Kidney tubule cell (primary cell): Measurements from ENCODE around the gene CLDN8.

Experiments
- DNase-seq: peaks from one replicate; pipeline ENCODE4 v3.0.0-alpha.2; 2018; ENCODE audit warnings: low spot score

The CLDN8 gene

DNA sequence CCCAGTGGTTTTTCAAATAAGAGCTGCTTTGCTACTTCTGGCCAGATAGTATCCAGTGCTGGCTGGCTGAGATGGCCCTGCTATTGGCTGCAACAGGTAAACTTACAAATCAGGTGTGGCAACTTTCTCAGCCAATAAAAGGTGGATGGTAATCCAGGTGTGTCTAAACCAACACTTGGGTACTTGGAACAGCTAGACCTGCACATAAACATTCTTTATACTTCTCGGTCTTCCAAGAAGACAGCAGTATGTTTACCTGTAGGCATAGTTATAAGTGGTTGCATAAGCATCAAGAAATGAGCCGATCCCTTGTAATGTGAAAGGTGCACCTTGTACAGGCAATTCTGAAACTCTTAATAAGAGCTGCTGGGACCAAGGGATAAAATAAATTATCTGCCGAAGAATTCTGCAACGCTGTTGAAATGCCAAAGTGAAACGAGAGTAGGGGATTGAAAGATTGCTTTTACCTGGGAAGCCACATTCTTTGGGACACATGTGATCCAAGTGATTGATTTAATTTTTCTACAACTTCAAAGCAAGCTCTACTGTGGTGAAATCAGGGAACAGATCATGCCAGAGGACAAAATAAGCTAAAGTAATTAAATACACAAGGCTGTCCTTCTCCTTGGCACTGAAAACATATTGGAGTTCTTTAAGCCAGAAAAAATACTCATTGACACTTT lies at the start of gene CLDN8:
Gene CLDN8 (minus strand): TSS at position 57 of the 683 bp plus-strand sequence. CDS start 172 bp downstream, outside the sequence.
- DNase-seq, result no peak

DNA sequence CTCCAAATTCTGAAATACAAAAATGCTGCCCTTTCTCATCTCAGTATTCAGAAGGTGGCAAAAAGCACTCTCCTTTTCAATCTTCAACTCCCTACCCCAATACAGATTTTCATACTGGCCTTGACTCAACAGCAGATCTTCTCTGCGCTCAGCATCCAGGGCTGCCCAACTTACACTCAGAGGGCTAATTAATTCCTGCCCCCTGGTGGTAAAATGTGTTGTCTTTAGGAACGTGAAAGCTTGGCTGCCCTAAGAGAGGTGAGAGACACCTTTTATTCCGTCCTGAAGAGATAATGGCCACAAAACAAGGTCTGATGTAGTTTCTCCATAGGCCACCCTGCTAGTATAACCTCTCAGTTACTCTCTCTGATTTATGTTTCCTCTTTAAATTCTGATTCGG lies 41.9 kb upstream of the CLDN8 start:
- peak; percentile 46 for DNase-seq

DNA sequence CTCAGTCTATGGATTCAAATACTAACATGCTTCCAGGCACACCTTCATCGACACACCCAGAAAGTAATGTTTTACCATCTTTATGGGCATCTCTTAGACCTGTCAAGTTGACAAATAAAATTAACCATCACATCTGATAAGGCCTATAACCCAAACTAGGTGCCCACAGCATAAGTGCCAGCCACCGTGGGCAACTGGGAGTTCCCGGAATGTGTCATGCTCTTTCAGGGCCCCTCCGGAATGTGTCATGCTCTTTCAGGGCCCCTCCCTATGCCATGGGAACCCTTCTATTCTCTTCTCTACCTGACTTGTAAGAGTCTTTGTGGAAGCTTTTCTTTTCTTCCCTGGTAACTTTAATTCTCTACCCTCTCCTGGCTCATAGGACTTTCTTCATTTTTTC lies 40.2 kb upstream of the CLDN8 start:
- peak; percentile 63 for DNase-seq

DNA sequence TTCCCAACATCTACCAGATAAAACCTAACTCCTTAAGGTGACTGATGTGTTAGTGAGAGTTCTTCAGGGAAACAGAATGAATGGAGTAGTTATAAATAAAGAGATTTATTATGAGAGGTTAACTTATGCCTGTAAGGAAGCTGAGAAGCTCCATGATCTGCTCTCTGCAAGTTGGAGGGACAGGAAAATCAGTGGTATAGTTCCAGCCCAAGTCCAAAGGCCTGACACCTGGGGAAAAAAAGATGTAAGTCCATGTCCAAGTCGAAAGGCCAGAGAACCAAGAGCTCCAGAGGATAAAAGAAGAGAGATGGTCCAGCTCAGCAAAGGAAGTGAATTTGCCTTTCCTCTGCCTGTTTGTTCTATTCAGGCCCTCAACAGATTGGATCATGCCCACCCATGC lies 39.8 kb upstream of the CLDN8 start:
- no peak for DNase-seq

DNA sequence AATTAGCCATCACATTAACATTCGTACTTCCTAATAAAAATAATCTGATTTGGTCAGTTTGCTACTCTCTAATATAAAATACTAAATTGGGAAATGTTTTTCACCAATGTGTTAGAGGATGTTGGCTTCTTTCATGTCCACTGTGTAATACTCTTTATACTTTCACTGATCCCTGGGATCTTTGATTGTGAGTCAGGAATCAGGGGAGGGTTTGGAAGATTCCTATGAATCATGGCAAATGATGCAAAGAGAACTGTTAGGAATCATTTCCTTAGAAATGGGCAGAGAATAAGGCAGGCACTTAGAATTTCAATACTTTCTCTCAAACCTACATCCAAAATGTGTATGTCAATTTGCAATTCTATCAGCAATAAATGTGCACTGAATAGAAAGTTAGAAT lies 35.9 kb upstream of the CLDN8 start:
- DNase-seq, result peak; percentile 69

DNA sequence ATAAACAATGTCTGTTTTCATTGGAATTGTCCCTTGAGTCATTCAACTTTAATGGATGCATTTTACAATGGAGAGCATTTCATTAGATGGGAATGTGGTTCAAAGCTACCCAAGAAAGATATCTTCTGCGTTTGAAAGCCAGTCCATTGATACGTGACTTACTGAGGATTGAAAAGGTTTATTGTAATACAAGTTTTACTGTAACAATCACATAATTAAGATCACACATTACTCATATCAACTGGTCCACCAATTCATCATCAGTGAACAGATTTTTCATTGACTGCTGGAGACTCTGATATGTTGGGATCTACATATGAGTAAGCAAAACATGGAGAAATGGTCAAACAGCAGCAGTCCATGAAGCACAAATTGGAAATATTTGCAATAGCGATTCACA lies 34.0 kb upstream of the CLDN8 start:
- DNase-seq, result no peak

DNA sequence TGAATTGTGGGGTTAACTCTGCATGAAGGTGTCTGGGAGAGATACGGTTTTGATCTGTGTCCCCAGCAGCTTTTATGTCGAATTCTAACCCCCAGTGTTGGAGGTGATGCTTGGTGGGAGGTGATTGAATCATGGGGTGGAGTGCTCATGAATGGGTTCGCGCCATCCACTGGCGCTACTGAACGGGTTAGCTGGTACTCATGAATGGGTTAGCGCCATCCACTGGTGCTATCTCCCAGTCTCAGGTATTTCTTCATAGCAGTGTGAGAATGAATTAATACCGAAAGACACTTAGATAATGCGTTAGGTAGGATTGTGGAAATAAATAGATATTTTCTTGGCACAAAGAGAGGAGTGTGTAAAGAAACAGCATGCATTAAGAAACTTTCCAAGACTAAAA lies 32.9 kb upstream of the CLDN8 start:
- DNase-seq, result no peak

DNA sequence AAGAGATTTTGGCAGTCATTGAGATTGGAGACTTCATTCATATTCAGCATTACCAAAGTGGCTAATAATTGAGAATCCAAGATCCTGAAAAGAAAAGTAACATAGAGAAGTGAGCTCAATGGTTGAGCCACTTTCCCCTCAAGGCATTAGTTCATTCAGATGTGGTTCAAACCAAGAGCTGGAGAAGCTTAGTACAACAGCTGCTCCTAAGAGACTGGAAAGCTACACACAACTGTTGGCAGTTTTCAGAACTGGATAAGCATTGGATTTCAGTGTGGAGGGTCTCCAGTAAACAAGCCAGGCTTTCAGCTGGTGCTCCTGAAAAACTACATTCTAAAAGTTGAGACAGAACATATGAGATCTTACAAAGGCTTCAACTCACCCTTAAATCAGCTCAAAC lies 29.2 kb upstream of the CLDN8 start:
- no peak for DNase-seq

DNA sequence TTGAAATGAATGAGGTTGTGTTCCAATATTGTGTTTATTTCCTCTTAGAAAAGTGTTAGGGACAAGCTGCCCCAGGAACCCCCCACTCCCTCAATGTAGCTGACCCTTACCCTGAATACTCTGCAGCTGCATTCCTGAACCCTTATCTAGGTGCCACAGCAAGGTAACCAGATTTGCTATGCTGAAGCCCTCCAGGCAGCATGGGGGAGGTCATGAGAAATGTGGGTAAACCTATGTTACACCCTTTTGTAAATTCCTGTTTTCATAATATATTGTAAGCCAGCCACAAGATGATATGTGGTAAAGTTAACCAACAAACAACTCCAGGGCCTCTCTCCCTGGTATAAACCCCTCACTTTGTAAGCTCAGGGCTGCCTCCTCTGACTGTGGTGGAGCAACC lies 27.8 kb upstream of the CLDN8 start:
- DNase-seq, result no peak

DNA sequence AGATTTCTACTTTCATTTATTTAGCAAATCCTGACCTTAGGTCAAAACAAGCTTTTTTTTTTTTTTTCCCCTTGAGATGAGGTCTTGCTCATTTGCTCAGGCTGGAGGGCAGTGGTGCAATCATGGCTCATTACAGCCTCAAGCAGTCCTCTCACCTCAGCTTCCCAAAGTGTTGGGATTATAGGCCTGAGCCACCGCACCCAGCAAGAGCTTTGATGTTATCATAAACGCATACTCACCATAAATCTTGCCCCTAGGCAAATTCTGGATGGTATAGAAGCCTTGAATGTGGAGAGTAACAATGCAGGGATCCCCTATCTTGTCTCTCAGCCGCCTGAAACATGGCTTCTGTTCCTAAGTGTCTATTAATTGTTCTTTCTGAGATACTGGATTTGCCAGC lies 24.8 kb upstream of the CLDN8 start:
- no peak for DNase-seq

DNA sequence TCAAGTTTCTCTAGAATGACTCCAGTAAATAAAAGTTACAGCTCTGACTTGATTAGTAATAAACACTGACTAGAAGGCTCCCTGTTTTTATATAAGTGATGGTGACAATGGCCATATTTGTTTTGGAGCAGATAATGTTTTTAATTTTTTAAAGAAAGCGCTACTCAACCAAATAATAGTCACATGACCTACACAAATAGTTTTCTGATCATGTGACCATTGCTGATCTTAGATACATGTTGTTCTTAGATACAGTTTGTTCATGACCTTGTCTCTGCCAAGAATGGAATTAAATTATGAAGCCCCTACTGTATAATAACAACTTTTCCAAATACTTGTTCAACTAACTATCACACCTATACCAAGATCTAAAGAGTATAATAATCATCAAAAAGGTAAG lies 22.3 kb upstream of the CLDN8 start:
- no peak for DNase-seq

DNA sequence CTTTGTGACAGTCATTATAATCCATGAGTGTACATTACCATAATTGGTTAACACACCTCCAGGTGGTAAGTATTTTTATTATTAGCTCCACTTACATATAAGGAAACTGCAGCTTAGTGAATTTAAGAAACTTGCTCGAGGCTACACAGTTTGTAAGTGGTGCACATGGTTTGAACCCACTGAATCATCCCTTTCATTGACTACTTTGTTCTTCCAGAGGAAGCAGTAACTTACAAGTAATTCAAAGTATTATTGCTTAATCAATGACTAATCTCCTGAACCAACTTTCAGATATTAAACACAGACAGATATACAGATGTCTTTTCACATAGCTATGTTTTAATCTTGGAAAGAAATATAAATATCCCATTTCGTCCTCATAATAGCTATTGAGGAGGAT lies 18.7 kb upstream of the CLDN8 start:
- peak; percentile 47 for DNase-seq

DNA sequence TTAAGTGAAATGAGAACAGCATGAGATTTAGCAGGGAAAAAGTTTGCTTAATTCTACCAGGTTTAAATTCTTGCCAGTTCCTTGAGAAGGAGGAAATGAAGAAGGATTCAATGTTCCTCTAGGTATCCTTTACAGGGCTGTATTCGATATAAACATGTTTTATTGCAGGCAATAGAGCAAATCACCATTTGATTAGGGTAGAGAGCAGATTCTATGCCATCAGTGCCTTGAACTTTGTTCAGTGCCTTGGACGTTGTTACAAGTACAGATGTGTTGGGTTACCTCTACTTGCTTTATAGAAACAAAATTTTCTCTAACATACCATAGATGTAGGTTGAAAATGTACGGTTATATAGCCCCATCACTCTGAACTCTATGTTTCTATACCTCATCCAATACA lies 18.2 kb upstream of the CLDN8 start:
- DNase-seq, result no peak

DNA sequence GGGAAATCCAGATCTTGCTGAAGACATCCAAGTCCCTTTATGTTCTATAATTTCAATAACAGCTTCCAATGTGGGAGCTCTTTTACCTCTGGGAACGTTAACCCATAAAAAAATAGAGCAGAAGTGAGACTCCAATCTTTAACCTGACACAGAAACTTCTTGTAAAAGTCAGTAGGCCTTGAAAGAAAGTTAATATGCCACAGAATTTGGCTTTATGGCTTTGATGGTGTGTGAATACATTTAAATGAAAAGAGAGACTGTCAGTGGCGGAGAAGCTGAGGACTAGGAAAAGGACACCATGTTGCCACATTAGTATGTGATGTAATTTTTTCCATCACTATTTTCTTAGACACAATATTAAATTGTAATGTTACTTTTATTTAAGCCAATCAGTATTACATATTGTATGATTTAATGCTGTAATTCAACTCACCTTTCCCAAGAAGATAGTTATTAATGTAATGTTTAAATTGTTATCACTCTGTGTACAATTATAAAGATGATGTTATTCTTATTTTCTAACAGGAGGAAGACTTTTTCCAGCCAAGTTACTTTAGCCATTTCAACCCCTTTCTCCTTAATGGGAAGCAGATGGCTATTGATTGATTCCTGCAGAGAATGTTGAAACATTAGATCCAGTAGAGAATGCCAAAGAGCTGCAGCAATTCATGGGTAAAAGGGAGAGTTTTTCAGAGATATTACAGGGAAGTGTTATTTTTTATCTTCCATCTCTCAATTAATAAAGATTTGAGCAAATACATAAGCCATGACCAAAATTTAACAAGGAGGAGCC lies 17.5 kb upstream of the CLDN8 start:
- DNase-seq, result no peak

DNA sequence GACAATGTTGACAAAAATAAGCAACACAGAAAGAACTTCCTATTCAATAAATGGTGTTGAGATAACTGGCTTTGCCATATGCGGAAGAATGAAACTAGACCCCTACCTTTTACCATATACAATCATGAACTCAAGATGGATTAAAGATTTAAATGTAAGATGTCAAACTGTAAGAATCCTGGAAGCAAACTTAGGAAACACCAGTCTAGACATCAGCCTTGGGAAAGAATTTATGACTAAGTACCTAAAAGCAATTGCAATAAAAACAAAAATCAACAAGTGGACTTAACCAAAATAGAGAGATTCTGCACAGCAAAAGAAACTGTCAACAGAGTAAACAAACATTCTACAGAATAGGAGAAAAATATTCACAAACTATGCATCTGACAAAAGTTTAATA lies 16.1 kb upstream of the CLDN8 start:
- no peak for DNase-seq

DNA sequence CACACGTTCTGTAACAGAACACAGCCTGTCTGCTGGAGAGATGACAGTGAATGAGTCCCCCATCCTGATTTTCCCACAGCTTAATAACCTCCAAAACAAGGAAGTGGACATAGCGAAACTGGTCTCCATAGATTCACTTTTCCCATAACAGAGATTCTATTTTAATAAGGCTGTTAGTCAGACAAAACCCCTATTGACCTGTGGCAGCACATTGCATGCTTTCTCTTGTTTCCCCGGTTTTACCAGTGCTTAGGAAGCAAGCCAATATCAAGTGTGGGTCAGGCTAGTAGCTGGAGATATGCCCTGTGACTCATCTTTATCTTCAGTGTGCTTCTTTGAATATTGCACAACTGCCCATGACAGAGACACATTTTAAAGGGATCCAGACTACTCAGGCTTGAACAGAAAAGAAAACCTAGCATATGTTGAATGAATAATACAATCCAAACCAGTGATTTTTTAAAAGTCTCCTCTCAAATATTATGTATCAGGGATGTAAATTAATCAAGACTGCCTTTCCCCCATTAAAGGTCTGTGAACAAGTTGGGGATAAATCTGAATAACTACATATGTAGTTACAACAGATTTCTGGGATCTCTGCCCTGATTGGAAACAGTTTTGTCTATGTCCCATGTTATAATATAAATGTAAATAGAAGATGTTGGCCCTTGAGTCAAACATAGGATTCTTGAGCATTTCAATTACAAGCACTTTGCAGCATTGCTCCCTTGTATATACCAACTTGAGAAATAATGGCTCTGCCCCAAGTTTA lies 11.9 kb upstream of the CLDN8 start:
- DNase-seq, result peak; percentile 94

DNA sequence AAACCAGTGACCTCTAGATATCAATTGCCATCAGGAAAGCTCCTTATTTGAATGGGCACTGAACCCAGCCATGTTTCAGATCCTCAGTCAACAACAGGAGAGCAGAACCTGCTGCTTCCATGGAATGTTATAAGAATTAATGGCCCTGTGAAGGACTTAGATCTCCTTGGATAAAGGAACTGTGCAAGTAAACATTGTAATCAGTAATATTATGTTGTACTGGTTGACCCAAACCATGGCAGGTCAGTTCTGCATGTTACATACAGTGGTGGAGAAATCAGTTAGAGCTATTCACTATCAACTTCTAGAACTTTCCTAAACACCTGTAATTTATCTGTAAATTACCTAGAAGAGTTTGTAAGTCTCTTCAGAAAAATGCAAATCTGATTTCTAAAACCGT lies 11.2 kb upstream of the CLDN8 start:
- peak; percentile 13 for DNase-seq

DNA sequence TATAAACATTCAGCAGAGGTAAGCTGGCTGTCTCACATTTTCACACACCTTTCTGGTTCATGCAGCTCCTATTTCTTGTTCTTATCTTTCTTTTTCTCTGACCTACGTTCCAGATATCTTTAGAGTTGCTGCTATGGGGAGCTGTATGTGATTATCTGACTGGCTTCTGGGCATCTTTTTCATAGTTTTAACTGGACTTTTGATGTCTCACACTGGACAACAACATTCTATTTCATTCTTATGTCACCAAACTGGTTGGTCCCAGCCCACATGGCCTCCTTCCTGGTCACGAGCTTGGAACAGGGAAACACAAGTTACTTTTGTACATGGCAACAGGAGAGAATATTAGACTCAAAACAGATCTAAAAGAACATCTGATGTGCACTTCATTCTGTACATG lies 7.7 kb upstream of the CLDN8 start:
- DNase-seq, result no peak

DNA sequence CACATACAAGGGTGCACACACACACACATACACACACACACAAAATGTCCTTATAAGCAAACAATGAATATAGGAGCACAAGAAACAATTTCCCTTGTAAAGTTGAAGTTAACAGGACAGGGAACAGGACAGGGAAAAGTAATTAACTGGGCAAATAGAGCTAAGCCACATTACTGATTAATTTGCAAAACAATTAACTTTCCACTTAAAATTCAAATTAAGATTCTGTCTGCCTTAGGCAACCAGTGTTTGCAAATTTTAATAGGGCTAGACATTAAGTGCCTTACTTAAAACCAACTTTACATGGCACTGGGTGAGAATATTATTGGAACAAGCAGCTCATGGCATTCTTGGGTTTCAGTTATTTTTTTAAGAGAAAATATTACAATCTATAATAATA lies 6.8 kb upstream of the CLDN8 start:
- no peak for DNase-seq

DNA sequence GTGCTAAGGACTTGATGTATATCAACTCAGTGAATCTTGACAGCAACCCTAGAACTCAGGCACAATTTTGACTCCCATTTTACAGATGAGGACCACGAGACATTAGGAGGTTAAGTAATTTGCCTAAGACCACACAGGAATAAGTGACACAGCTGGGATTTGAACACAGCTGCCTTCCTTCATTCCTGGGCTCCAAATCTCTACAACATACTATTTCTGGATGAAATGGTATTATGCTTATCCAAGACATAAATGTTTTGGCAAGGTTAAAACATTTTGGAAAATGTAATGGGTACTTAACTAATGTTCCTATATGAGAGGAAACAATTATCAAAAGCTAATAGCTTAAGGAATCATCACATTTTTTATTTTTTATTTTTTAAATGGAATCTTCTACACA lies 4.8 kb downstream of the CLDN8 start:
- no peak for DNase-seq

DNA sequence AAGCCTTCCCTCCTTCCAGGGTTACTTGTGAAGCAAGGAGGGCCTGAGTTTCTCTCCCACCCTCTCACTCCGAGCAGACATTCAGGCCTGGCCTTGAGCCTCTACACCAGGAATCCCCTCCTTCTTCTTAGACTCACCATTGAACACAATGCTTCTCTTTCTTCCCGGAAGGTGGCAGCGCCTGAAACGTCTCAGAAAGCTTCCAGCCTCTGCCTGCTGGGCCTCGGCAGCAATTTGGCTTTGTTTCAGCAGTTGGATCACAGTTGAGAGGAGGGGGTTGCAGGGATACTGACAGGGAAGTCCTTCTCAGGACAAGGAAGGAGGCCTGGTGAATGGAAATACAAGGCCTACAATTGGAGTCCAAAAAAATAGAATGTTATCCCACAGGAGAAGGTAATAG lies 6.3 kb downstream of the CLDN8 start:
- no peak for DNase-seq

DNA sequence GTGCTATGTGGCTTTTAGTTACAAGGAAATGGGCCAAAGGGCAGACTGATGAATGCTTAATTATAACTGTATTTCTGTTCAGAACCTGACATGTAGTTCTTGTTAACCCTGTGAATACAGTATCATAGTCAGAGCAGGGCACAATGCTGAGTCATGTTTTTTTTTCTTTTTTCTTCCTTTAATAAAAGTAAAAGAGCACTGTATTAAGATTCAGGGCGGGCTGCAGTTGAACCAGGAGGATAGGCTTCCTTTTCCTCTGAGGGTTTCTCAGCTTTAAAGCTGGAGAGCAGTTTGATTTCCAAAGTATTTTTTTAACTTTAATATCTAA lies 8.7 kb downstream of the CLDN8 start:
- DNase-seq, result no peak

DNA sequence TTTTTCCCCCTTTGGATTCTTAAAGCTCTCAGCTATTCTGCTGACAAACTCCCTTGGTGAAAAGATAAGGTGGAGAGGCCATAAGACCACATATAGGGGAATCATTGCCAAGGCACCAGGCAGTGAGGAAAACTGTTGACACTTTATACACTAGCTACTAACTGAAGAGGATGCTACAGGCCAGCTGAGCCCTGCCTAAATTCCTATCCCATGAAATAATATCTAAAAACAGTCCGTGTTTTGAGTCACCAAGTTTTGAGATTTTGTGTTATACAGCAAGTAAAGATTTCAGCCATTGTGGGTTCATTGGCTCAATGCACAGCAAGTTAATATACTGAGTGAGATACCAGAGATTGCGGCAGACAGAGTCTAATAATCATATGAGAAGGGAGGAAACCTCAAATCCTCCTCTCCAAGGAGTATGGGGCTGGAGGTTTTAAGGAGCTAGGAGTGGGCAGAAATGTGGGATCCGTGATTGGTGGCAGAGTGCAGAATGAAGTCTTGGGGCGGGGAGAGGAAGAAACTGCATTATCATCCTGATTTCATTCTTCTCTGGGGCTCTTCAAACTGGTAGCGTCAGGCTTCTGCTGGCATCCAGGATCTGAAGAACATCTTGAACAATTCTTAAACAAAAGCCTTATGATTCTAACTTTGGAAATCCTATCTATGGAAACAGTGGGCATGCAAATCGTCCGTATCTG lies 9.2 kb downstream of the CLDN8 start:
- peak; percentile 41 for DNase-seq
